Stimulated activated CD4-positive, alpha-beta T cell treated with anti-CD3 and anti-CD28 coated beads, TNF-alpha, amount 100 ng/mL, for 24 hours (primary cell): Measurements from ENCODE around the gene CD38.
A peak's percentile ranks its signal among the peaks of the same experiment; 100 is the strongest.
"Not testable (repeated sequence)": the region's sequence is repeated elsewhere in the genome, so short reads cannot be mapped to it uniquely, and the experiment has no call there.

Source experiments
- DNase-seq, 3 experiments: peaks; one replicate each; pipeline ENCODE4 v3.0.0-alpha.2; 2020; ENCODE audit warnings: low read depth in 3 of 3

Gene CD38

GRCh38 chr4:15799141-15799540 lies 21.0 kb downstream of the CD38 start:
- DNase-seq = no peak

GRCh38 chr4:15799701-15800100 lies 21.6 kb downstream of the CD38 start:
- no peak for DNase-seq

- not testable (repeated sequence) for DNase-seq
Observed at GRCh38 chr4:15802497-15802896, 24.4 kb downstream of the CD38 start.

DNA sequence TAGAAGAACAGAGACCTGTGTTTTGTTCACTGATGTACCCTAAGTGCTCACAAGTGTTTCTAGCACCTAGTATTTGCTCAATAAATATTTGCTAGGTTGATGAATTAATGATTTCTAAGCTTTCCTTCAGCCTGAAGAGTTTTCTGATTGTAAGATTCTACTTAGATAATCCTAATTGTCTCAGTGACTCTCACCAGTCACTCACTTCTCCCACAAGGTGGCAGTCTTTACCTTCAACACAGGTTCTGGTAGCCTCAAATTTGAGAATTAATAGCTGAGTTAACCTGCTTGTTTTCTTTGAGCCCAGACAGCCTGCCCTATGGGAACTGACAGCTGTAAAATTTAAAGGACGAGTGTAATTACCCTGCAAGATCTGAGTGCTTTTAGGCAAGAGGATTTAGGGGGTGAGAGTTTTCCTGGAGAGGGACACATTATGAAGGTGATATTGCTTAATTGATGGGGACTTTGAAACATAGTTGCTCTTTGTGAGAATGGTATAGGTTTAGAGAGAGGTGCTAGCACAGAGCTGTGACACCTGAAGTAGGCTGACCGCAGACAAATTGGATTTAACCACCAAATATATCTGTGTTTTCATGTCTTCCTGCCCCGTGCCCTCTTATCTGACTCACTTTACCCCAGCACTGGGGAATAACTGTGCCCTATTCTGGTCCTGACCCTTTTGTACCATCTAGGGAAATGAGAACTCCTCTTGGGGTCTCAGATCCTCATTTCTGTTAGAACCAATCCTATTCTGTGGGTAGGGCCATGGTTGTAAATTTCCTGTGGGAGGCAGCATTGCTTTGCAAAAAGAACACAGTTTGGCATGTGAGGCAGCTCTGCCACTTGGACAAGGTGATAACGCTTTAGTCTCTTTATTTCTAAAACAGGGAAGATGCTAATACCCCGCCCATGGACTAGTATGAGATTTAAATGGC lies 27.7 kb downstream of the CD38 start:
- DNase-seq = peak in 1 of 3 experiments; percentile 35

- DNase-seq = no peak
Observed at GRCh38 chr4:15809058-15809457, 30.9 kb downstream of the CD38 start.

GRCh38 chr4:15809466-15809865 lies 31.3 kb downstream of the CD38 start:
- DNase-seq = no peak

DNA sequence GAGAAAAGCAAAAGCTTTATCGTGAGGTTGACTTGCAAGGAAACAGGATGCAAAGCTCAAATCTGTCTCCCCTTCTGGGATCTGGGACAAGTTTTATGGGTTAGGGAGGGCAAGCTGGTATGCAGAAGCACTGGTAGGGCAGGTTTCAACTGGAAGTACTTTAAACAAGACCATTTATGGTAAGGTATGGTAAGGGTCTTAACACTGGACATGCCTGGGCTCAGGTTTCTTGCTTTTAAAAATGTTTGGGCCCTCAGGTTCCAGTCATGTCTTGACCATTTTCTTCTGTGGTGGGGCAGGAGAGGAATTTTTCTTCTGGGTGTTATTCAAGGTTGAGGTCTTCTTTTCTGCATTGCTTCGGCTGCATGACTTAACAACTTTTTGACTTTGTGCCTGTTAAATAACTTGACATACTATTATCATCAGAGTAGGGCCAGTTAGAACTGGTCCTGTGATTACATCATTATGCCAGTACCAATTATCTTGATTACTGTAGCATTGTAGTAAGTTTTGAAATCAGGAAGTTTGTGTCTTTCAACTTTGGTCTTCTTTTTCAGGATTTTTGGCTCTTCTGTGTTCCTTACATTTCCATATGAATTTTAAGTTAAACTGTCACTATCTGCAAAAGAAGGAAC lies 33.7 kb downstream of the CD38 start:
- no peak for DNase-seq

DNA sequence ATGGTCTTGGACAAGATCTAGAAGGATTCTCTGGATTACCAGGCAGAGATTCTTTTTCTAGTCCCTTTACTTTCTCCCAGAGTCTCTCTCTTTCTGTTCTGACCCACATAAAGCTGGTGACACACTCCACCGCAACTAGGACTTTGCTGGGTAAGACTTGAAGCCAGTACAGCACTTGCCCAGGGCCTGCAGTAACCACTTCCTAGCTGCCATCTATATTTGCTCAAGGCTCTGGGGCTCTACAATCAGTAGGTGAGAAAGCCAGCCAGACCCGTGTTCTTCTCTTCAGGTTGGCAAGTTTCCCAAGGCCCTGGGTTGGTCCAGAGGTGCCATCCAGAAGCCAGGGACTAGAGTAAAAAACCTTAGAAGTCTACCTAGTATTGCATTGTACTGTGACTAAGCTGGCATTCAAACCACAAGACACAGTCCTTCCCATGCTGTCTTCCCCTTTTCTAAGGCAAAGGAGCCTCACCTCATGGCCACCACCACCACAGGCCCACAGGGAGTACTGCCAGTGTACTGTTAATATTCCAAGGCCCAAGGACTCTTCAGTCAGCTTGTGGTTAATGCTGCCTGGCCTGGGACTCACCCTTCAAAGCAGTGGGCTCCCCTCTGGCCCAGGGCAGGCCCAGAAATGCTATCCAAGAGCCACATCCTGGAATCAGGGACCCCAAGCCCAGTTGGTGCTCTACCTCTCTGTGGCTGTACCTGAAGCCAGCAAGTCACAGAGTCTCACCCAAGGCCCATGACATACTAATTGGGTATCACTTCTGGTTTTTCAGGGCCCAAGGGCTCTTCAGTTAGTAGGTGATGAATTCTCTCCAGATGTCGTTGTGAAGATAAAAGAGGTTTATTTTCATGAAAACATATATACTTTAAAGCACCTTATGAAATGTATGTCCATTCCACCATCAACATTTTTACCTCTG lies 54.7 kb downstream of the CD38 start:
- DNase-seq = no peak

DNA sequence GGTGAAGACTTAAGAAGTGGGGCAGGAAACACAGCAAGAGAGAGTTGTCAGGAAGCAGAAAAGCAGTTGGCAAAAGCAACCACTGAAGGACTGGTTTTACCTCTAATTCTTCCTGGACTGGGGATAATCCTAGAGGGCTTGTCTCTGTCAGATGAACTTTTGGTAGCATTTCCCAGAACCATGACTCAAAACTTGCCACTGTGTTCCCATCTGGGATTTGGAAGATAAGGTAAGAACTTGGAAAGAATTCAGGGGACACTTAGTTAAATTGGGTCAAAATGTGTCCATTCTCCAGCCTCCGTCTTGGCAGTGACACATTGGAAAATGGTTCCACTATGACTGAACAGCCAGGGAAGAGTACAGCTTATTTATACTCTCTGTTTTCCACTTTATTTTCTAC lies 55.7 kb downstream of the CD38 start:
- no peak for DNase-seq

DNA sequence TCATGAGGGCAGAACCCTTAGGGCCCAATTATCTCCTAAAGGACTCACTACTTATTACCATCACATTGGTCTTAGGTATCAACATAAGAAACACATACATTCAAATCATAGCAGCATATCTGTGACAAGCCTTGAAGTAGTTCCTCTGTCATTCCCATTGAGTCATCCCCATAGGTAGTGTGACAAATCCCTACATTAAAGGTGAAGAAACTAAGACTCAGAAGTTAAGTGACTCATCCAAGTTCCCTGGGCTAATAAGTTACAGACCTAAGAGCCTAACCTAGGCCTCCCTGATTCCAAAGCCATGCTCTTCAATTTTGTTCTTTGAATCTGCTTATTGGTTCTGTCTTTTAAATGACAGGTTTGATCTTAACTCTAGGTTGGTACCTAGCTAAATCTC lies 58.2 kb downstream of the CD38 start:
- no peak for DNase-seq

GRCh38 chr4:15837591-15837990 lies 59.5 kb downstream of the CD38 start:
- no peak for DNase-seq

GRCh38 chr4:15841194-15841730 lies 63.1 kb downstream of the CD38 start:
- DNase-seq = not testable (repeated sequence)

DNA sequence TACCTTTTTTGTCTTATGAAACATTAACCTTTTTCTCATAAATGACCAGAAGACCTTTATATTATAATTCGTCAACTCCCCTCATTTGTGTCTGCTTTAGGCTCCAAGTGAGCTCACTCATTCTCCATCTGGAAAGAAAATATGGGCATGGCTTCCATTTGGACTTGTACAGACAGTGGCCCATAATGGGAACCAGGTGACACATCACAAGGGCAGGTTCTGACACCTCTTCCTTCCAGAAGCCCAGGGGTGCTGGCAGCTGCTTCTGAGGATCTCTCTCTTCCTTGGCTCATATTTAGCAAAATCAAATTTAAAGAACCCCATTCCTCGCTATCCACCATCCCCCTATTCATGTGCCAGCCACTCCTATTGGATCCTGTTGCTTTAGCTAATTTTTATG lies 69.6 kb downstream of the CD38 start:
- no peak for DNase-seq

GRCh38 chr4:15848191-15848842 lies 70.2 kb downstream of the CD38 start:
- DNase-seq = no peak

GRCh38 chr4:15851969-15852368 lies 73.8 kb downstream of the CD38 start:
- DNase-seq = no peak

GRCh38 chr4:15852524-15852923 lies 74.4 kb downstream of the CD38 start:
- DNase-seq = no peak

DNA sequence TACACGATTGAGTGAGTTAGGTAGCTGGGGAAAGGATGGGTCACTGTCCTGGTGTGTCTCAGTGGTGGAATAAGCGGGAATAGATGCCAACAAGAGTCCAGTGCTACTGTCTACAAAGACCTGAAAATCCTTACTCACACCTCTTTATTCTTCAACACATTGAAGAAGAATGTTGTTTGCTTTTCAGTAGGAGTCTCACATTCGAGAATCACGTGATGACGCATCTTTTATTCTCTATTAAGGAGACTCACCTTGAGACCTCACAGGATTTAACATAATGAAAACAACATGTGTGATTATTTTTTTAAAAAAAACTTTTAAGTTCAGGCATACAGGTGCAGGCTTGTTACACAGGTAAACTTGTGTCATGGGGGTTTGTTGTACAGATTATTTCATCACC lies 75.2 kb downstream of the CD38 start:
- DNase-seq = no peak

DNA sequence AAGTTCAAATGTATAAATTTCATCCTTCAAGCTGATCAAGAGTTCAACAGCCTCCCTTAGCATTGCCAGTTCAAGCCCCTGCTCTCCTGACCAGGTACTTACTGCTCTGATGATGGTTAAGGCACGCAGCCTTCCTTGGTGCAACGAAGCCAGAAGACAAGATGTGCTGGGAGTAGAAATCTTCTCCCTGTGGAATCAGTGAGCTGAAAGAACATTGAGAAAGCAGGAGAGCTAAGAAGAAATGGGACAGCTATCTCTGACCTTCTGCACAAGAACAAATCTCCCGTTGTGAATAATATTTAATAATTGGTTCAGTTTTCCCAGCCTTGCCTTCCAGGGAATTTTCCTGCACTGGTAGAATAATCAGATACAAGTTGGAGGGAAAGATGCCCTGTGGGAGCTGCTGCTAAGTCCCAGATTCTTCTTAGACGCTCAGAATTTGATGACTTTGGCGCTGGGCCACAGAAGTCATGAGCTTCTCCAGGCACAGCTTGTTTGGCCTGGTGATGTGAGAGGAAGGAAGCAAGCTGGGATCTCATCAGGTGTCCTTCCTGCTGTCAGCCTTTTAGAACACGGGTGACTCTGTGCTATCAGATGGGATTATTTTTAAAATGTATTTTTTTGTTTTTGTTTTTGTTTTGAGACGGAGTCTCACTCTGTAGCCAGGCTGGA lies 77.8 kb downstream of the CD38 start:
- no peak for DNase-seq

GRCh38 chr4:15861198-15861597 lies 83.1 kb downstream of the CD38 start:
- DNase-seq = not testable (repeated sequence)

DNA sequence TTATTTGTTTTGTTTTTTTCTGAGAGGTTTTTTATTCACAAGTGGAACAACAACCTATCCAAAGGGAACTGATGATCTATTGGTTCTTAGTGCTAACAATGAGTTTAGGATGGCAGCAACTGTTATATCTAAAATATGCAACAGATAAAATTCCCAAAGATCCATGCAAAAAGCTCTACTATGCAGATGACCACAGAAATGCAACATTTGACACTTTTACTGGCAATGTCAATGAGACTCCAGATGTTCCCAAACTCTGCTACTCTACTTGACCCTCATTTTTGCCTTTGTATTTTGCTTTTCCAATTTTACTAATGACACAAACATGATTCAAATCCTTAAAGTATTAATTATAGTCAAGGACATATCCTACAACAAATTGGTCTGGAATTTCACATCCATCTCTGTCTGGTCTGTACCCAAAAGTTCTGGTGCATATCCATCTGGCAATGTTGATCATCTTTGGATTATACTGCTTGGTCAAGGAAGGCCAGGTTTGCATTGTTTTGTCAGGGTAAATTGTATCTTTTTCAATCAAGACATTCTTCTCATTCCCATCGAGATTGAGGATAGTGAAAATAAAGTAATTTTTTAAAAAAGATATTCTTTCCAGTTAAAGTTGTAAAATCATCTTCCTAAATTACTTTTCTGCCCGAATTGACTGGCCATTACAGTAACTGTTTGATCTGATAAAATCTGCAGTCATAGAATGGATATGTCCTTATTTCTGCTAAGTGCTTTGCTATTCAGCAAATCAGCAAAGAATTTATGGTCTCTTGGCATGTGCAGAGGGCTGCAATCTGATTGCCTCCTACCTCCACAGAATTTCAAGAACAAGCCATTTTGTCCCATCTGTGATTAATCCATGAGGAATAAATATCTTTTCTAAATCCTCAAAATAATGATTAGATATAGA lies 86.8 kb downstream of the CD38 start:
- no peak for DNase-seq
